ENCODE measurements around the gene ARPP21.
A peak's percentile ranks its signal among the peaks of the same experiment; 100 is the strongest.

Gene ARPP21

DNA sequence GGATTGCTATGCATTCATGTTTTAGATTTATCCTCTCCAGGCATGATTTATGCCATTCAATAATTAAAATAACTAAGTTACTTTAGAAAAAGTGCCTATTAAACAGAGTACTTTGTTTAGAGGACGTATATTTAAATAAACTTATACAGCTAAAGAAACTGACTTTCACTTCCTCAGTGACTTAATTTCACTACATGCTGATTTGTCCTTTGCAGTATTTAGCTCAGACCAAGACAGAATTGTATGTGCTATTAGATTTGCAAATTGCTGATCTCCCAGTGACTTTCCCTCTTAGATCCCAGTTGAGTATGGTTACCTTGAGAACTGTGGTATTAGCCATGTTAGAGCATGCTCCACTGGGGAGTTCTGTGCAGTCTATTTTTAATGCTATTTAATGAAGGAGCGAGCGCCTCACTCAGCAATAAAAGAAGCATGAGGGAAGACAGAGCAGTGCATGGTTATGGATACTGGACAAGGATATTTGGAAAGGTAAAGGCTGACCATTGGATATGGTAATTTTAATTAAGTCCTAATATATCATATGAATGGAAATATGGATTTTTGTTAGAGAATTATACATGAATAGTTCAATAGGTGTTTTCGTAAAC lies 2.7 kb downstream of the ARPP21 start:
- no peak for DNase-seq

DNA sequence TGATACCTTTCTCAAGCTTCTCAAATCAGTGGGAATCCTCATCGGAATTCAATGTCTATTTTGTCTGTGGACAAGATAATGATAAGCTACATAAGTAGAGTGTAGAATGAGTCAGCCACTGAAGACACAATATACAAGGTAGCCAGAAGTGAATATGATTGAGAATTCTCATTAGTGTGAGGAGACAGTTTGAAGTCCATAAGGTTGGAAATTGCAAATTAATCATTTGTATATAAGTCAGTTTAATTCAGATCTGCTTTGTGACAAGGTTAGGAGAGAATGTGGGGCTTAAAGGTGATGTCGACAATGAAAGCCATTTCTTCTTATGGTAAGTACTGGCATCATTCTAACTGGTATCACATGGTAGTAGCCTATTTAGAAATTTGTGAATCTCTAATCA lies 4.2 kb downstream of the ARPP21 start:
- no peak for DNase-seq

DNA sequence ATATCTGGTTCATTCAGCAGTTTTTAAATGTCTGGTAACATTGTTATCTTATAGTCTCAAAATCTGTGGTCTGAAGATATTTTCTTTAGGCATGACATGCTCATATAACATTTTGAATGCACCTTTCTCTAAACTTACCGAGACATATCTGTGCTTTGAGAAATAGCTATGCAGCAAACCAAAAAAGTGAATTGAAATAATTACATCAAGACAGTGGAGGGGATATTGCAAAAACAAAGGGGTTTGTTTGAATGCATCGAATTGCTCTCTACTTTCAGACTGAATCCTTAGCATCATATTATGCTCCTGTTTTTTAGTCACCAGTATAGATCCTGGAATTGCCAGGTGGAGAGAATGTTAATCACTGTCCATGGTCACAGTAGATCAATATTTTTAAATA lies 5.1 kb downstream of the ARPP21 start:
- no peak for DNase-seq

DNA sequence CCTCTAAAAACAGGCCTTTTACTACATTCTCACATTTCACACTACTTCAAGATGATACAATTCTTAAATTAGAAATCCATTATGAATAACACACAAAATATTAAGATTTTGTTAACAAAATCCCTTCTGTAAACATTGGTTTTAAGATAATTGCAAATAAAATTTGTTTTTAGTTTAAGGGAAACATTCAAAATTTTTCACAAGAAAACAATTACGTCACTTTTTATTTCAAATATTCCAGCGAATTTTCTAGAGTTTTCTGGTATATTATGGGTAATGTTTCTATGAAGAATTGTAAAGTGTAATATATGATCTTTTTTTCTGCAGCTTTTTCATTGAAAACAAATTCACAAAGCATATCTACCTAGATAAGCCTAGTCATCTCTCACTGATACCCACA lies 5.9 kb downstream of the ARPP21 start:
- no peak for DNase-seq

DNA sequence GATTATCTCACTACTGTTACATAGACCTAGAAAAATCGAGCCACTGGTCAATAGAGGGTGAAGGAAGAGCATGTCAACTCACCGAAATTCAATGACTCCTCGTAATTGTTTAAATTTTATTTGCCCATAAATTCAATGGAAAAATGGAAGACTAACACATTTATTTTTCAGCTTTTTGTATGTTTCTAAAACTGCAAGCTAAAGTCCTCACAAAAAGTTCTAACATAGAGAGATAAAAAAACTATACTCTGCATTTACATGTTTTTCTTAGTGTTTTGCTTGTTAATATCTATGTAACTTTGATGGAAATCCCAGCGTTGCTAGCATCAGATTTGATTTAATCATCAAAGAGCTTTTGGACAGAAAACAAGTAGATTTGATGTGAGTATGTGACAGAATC lies 6.8 kb downstream of the ARPP21 start:
- no peak for DNase-seq

DNA sequence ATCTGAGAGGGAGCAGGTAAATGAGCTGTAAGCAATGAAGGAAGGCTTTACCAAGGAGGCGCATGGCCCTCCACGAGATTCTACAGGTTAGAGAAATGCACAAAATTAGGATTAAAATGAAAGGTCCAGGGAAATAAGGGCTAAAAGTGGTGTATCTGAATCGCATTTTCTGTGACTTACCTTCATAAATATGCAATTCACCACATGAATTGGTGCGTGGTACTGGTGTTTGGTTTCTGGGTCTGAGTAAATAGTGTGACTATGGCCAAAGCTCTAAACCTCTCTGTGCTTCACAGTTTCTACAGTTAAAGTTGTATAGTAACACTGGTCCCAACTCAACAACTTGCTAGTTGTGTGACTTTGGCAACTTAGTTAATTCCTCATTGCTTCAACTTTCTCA lies 8.1 kb downstream of the ARPP21 start:
- DNase-seq = no peak

DNA sequence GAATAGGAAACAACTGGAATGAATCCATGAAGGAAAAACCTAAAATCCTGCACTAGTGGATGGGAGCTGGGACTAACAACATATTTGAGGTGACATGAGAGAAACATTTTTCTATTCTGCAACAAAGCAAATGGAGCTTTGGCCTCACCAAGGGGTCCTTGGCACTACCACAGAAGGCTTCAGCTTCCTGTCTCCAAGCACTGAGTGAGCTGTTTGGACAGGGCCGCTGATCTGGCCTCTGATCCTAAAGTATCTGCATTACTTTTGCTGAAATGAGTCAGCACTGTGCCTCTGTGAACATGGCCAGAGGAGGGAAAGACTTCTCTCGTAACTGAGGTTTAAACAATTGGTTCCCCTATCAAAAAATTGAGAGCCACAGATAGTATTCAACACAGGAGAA lies 9.0 kb downstream of the ARPP21 start:
- no peak for DNase-seq

DNA sequence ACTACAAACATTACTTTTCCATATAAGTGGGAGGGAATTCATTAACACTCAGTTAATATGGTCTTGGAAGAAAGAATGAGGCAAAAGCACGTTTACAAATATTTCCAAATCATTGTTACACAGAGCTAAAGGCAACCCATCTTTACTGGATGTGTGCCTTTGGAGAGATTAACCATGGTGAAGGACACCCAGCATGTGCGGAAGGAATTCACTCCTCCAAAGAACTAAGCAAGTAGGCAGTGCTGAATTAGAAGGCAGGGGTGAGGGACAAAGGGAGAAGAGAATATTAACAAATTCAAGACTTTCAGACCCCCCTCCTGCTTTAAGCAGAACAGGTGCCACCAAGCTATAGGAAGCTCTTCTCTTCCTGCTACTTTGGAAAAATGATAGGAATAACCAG lies 10.1 kb downstream of the ARPP21 start:
- DNase-seq = no peak

DNA sequence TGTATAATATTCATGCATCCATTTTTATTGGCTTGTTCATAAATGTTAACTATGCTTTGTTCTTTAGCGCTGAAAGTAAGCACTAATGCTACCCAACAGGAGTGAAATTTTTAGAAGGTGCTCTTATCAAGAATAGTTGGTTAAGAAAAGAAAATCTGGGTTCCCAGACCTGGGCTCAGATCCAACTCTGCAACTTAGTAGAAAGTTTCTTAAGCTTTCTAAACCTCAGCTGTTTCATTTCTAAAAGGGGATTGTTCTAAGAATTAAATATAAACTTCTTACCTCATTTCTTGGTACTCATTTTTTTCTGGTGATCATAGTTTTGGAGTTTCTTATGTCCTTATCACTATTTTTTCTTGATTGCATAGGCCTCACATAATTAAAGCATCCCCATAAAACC lies 12.1 kb downstream of the ARPP21 start:
- DNase-seq = no peak

DNA sequence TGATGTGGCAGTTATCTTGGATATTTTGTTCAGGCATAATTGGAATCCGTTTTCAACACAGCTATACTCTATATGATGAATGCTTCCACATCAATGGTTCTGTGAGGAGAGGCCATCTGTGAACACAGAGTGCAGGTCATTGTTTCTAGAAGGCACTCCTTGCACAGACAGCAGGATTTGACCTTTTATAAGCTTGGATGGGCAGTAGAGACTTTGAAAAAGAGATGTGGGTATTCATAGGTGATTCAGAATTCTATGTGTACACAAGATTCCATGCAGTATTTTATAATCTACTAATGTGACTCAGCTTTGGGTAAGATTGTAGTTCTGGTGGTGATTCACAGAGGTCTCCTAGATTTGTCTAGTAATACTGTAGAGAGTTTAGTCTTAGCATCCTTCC lies 12.5 kb downstream of the ARPP21 start:
- DNase-seq = no peak

DNA sequence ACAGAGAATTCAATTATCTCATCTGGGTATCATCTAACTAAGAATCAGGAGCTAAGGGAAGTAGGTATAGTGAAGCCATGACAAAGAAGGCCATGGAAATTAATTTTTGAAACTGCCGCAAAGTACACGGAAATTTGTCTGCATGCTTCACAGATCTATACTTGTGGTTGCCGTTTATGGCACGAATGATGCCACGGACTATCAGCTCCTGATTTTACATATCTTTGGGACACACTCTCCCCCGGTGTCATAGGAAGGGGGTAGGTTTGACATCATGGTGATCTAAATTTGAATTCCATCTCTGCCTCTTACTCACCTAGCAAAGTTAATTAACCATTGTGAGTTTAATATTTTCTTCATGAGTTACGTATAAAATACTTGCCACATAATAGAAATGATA lies 14.0 kb downstream of the ARPP21 start:
- DNase-seq = no peak

DNA sequence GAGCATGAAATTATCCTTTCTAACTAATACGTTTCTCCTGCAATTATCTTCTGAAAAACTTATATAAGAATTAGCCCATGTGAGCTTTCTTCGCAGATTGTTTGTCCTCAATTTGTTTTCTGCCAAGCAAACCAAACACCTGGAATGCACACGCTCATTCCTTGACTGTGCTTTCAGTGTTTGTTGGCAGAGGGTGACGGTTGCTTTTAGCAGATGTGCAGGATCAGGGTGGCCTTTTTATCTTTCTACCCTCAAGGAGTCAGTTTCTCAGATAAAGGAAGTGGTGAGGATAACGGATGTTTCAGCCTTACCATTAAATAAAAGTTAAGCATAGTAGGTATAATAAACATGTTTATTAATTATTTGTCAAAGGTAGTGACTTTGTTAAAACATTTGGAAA lies 15.2 kb downstream of the ARPP21 start:
- no peak for DNase-seq

DNA sequence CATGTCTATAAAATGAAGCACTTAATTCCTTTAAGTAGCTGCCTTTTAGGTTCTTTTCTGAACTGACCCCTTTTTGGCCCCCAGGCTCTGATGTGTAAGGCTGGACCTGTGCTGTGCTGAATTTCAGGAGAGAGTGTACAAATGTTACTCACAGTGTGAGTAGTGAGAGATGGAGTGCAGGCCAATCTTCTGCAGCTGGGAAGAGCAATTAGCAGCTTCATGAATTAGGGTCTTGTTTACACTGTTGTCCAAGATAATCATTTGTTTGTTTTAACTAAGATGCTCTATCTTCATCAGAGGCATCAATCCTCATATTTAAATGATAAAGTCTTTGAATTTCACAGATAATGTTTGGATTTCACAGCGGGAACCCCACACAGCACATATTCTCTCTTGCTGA lies 19.4 kb downstream of the ARPP21 start:
- no peak for DNase-seq

DNA sequence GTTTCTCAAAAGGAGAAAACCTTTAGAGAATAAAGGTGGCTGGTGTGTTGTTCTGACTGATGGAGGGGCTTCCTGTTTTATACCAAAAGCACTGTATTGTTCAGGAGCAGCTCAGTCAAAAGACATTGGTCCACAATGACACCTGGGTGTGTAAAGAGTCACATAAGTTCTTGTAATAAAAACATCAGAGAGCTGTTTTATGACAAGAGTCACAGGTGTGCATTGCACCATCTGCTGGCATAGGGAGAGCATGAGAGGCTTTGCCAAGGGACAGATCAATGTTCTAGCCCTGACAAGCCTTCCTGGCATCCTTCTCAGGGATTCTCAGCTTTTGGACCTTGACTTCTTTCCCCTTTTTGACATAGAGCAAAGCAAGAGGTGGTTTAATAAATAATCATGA lies 20.4 kb downstream of the ARPP21 start:
- no peak for DNase-seq

DNA sequence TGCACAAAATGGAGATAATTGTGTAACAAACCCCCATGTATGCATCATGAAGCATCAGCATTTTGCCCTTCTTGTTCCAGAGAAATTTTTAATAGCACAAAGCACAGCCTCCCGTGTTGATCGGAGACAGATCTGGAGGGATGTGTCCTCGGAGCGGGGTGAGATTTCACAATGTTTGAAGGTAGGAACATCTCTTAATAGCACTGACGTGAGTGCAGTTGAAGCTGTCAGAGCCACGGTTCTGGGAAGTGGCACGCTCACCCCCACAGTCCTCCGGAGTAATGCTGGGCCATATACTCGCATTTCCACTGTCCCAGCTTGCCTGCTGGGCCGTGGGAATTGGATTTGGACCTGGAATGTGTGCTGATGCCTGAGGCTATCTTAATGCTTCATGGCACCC lies 24.1 kb downstream of the ARPP21 start:
- DNase-seq = no peak

DNA sequence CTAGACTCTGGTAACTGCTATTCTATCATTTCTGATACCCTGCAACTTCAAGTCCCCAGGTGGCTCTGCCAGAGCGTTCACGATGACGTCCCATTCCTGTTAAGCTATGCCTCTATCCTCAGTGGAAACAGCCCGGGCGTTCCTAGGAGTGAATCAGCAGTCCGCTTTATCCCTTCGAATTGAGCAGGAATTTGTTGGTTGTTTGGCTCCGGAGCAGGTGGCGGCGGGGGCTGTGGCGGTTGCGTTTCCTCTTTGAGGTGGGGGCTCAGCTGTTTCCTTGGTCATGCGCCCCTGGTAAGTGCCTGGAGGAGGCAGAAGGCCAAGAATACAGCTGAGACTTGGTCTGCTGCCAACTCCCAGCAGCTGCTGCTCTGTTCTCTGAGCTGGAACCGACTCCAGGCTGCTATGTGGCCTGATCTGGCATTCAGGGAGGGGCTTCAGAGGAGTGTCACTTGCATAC lies 25.2 kb downstream of the ARPP21 start:
- DNase-seq = peak; percentile 0

DNA sequence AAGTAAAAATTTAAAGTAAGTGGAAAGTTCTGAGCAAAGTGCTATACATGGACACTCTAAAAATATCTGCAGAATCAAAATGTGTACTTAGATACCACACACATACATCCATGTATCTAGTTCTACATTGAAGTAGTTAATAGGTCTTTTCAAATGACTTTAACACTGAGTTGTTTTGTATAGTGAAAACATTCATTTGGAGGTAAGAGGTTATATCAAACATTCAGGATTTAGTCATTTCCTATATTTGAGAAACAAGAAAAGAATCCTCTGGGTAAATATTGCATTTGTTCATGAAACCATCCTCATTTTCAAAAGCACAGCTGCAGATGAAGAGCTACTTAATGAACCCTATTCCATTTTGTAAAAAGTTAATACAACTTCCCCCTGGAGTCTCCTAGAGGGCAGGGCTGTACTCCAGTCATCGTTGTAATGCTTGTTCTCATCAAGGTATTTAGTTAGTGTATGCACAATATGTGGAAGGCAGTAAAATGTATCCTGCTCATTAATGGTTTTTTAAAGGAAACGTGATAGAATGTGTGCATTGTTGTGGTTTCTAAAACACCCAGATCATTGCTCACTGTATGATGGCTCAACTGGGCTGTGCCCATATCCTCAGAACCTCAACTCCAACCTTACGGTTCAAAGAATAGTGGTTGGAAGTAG lies 26.2 kb downstream of the ARPP21 start:
- no peak for DNase-seq

DNA sequence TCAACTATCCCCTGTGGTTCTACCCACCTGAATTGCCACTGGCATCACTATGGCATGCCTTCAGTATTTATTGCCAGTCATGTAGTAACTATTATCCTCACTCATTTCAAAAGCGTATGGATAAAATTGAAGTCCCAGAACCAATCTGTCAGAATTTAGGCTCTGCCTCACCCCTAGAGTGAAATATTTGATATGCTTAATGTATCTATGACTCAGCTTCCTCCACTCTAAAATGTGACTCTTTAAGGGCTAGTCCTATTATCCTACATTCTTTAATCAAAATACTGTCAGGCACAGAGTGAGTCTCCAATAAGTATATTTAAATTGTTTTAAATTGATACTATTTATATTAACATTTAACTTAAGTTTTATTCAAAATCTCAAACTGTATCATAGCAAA lies 27.6 kb downstream of the ARPP21 start:
- no peak for DNase-seq

DNA sequence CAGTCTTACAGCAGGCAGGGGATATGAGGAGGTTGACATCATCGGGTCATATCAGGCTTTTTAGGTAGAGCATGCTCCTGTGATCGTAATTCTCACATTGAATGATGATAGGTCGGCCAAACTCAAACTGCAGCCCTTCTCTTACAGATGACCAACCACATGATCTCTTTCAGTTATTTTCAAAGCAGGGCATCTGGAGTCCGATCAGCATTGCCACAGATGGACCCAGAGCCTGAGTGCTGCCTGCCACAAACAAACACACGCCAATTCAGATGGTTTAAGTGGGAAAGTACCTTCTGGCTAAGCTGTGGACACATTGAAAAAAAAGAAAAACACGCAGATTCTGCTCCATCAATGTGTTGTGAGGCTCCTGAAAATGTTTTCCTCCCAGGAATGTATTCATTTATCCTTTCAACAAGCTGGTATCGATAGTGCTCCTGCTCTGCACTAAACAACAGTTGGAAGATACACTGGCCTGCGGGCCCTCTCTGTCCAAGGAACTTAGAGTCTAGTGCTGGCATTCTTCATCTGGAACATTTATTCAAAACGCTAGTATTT lies 31.2 kb downstream of the ARPP21 start:
- DNase-seq = no peak

DNA sequence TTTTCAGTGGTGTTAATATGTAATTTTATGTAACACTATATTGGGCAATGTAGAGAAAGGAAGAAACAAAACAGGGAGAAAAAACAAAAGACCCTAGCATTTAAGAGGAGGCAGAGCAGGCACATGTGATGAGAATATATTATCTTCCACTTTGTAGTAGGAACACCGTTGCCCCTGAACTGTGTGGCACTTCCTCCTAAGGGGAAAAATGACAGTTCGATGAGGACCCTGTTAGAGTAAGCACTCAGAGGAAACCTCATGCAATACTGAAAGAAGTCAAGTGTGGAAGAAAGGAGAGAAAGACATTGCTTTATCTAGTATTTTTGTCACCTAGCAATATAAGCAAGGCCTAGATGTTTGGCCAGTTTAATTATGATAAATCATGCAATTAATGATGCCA lies 32.2 kb downstream of the ARPP21 start:
- DNase-seq = no peak

DNA sequence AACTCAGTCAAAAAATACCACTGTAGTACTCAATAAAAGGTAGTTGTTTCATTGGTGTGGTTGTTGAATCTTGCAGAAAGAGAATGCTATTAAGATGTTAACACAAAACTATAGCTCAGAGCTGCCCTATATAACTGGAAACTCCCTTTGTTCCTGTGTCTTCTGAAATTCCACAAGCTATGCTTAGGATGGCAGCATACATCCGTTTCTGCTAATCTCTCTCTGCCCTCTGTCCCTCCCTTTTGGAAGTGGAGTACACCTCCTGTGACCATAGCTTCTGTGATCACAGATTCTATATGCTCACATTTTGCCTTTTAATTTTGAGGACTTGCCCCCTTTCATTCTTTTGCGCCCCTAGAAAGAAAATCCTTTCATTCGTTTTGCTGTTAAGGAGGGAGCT lies 33.7 kb downstream of the ARPP21 start:
- no peak for DNase-seq

DNA sequence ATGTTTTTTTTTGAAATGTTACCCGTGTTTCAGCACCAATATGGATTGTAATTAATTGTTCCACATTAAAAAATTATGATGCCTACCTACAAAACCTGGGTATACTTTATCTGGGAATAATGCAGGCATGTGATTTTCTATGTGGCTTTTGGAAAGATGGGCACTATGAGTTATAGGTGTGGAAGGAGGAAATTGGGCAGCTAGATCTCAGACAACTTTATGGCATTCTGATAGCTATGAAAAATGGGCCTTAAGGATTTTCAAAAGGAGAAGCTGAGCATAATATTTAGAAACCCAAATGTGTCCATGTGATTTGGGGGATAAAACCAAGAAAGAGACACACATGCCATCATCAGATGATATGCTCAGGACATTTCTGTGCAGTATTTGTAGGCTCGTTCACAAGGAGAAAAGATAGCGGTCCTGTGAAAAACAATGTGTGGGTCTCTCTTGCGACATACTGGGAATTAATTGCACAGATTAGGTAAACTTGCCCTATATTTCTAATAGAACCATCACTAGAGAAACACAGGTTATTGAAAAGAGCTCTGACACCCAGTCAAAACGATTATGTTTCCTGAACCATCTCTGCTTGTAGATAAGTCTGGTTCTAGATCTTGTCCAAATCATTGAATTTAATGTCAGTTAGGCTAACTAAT lies 35.3 kb downstream of the ARPP21 start:
- no peak for DNase-seq

DNA sequence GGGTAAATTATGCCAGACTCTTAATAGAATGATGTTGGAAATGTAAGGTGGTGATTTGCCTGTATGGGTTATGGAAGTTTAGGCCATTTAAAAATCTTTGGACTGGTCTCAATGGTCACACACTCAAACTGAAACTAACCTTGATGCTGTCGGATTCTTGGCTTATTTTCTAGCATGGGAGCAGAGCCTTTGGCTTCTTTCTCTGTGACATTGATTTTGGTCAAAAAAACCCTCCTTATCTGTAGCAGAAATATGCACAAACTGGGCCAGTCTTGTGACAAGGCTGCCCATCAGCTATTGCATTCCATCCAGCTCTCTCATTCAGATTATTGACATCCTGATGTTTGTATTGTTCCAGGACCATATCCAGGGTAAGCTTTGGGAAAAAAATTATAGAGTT lies 35.9 kb downstream of the ARPP21 start:
- no peak for DNase-seq

DNA sequence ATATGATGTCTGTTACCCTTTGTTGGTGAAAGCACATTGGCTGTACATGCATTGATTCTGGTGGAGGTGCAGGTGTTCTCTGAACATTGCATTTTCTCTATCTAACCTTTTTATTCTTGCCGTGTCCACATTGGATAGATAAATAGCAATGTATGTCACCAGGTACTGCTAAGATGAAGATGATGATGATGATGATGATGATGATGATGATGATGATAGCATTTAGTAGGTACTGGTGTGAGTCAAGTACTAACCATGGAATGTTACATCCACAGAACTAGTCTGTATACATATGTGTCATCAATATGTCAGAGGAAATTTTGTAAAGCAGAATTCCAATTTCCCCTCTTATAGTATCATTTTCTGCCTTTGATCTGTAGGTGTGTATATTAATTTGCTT lies 36.3 kb downstream of the ARPP21 start:
- DNase-seq = no peak

Data from CD4-positive, alpha-beta T cell treated with Interleukin-21 for 1 hour (primary cell).